Measurements from ENCODE around the gene SUPT4H1. TPM values are rescaled to one million over a fixed set of nuclear protein-coding genes. Genes with fewer than 3 reads are reported as not detected.
A peak's percentile ranks its signal among the peaks of the same experiment; 100 is the strongest.

Gene SUPT4H1
- total RNA-seq, 4 donors from 2014 or later: 38.2 to 56.3 (median 44.2) TPM

DNA sequence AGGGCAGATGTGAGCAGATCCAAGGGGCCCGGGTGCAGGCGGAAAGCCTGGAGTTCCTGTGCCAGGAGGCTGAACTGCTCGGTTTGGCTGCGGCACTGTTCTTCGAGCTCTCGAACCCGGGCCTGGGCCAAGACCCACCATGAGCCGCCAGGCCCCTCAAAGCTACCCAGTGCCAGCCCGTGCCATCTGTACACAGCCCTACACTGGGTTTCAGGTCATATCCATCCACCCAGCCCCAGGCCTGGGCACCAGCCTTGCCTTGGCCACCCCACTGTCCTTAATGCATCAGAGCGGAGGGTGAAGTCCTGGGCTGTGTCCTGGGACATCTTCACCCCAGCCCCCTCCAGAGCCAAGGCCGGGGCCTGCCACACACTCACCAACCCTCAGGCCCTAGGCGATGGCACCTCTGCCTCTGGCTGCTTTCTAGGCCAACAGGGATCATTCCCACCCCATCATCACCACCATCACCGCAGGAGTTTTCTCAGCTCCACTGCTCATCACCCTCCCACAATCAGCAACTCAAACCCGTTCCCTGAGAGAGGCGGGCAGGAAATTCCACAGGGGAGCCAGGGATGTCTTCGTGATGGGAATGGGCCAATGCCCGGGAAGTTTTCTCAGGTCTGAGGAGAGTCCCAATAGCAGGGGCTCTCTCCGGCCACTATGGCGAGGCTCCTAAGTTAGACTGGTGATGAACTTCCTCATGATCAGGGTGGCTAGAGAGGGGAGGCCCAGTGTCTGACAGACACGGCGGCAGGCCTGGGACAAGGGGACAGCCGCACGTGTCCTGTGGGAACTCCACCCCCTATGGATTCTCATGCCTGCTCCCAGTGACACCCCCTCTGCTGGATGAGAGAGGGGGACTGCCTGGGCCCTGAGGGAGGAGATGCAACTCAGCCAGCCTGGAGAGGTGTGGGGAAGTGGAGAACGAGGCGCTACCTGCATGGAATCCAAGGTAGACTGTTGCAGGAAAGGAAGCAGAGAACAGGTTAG lies 32.5 kb downstream of the SUPT4H1 start:
- intact Hi-C loops (cut with DNase I): loop anchor here (10.0 kb wide), 1 partner anchor 55 kb away; no protein-coding TSS in a partner anchor
- DNase-seq: no peak
- TF ChIP-seq CTCF (IDR thresholded peaks at IDR 0.05): no peak
- no peak for TF ChIP-seq POLR2A (IDR thresholded peaks at IDR 0.05)
- Histone ChIP-seq H3K4me3 (replicated peaks in 1 of 3) (no peak overlapping the region), H3K4me1 (peaks cover 8% of the 10 kb centered on the region in 2 donors), H3K27ac (no peak overlapping the region), H3K9me3 (no peaks in the 10 kb centered on the region), H3K27me3 (no peaks in the 10 kb centered on the region), H3K36me3 (no peaks in the 10 kb centered on the region)
- WGBS, 2 donors: 91 to 93% methylated on average over 21 to 23 of the region's 25 CpGs

GRCh38 chr17:58318627-58319172 lies 33.3 kb downstream of the SUPT4H1 start:
- no peak for TF ChIP-seq CTCF (IDR thresholded peaks at IDR 0.05)
- TF ChIP-seq POLR2A (IDR thresholded peaks at IDR 0.05): no peak
- no peak overlapping the region for H3K4me3 ChIP-seq (replicated peaks in 1 of 3)
- H3K9me3 ChIP-seq: no peaks in the 10 kb centered on the region
- H3K27me3 ChIP-seq: no peaks in the 10 kb centered on the region
- H3K27ac ChIP-seq: no peak overlapping the region
- peaks cover 4 to 5% of the 10 kb centered on the region in 2 donors for H3K4me1 ChIP-seq
- no peak for DNase-seq
- H3K36me3 ChIP-seq: no peaks in the 10 kb centered on the region
- intact Hi-C loops (cut with DNase I): no loop called here
- 79 to 87% methylated on average over 6 to 7 of the region's 7 CpGs for WGBS, 2 donors

GRCh38 chr17:58318065-58318481 lies 33.9 kb downstream of the SUPT4H1 start:
- Histone ChIP-seq H3K4me3 (replicated peaks in 1 of 3) (no peak overlapping the region), H3K4me1 (no peaks in the 10 kb centered on the region), H3K27me3 (no peaks in the 10 kb centered on the region), H3K36me3 (no peaks in the 10 kb centered on the region), H3K9me3 (no peaks in the 10 kb centered on the region), H3K27ac (no peak overlapping the region)
- DNase-seq: no peak
- intact Hi-C loops (cut with DNase I): no loop called here
- WGBS, 2 donors: 90 to 94% methylated on average over 7 to 9 of the region's 9 CpGs
- TF ChIP-seq POLR2A (IDR thresholded peaks at IDR 0.05) (no peak), CTCF (IDR thresholded peaks at IDR 0.05) (no peak)

- no peaks in the 10 kb centered on the region for H3K4me1 ChIP-seq
- intact Hi-C loops (cut with DNase I): no loop called here
- DNase-seq: no peak
- H3K9me3 ChIP-seq: no peaks in the 10 kb centered on the region
- no peaks in the 10 kb centered on the region for H3K27me3 ChIP-seq
- TF ChIP-seq POLR2A (IDR thresholded peaks at IDR 0.05): no peak
- TF ChIP-seq CTCF (IDR thresholded peaks at IDR 0.05): peak in 3 of 6 experiments; percentile 25 to 42 (median 28)
- H3K36me3 ChIP-seq: no peaks in the 10 kb centered on the region
- no peak overlapping the region for H3K27ac ChIP-seq
- 45% methylated on average over 4 to 5 of the region's 5 CpGs for WGBS, 2 donors
- no peak overlapping the region for H3K4me3 ChIP-seq (replicated peaks in 1 of 3)
Observed at GRCh38 chr17:58317421-58318064, 34.5 kb downstream of the SUPT4H1 start.

Measured in thyroid gland (tissue), 4 donors.